WTC11 (cell line): ENCODE data around the gene ZBTB20. TPM values are rescaled to one million over a fixed set of nuclear protein-coding genes. Genes with fewer than 3 reads are reported as not detected.

Source experiments
- ATAC-seq: fragments of 200-7000 bp; cut with Tn5 transposase; 2 replicates; pipeline ENCODE4 v1.10.0; 2021; ENCODE audit warnings: mild to moderate bottlenecking, moderate library complexity
- CTCF ChIA-PET: fragments of 300-600 bp; sonication (Branson Sonifier 250); formaldehyde crosslinking; loops from one replicate; lab custom pipeline; 2021; ENCODE audit warnings: antibody characterized with exemption; lab: Charles Lee
- POLR2A ChIA-PET: fragments of 350-600 bp; sonication (Branson Sonifier 250); formaldehyde crosslinking; loops from one replicate; lab custom pipeline; 2021; ENCODE audit warnings: antibody characterized with exemption; lab: Charles Lee
- DNase-seq: peaks from one replicate; pipeline ENCODE4 v3.0.0; 2021; ENCODE audit warnings: low spot score
- H3K27ac Mint-ChIP-seq: 2 replicates; pipeline ENCODE4 v1.8.0; 2021; ENCODE audit warnings: mixed read lengths
- H3K27me3 Mint-ChIP-seq: 2 replicates; pipeline ENCODE4 v1.8.0; 2021; ENCODE audit warnings: low read depth, mild to moderate bottlenecking, moderate library complexity, mixed read lengths
- H3K36me3 Mint-ChIP-seq: 2 replicates; pipeline ENCODE4 v1.8.0; 2021; ENCODE audit warnings: mixed read lengths
- H3K4me1 Mint-ChIP-seq: 2 replicates; pipeline ENCODE4 v1.8.0; 2022; ENCODE audit warnings: mixed read lengths
- H3K4me3 Mint-ChIP-seq: 2 replicates; pipeline ENCODE4 v1.8.0; 2021; ENCODE audit warnings: mild to moderate bottlenecking, moderate library complexity, mixed read lengths
- H3K9me3 Mint-ChIP-seq: 2 replicates; pipeline ENCODE4 v1.8.0; 2021; ENCODE audit warnings: mixed read lengths
- ARID4B ChIP-seq: sonication (generic); formaldehyde crosslinking; IDR thresholded peaks from 2 replicates; pipeline ENCODE4 v1.8.0; 2023; ENCODE audit warnings: missing genetic modification reagents, mild to moderate bottlenecking, borderline replicate concordance
- CTCF ChIP-seq: fragments of 200-600 bp; IDR thresholded peaks from 2 replicates; pipeline ENCODE4 v1.8.0; 2022; ENCODE audit warnings: antibody characterized with exemption
- E2F1 ChIP-seq: sonication (generic); formaldehyde crosslinking; IDR thresholded peaks from 2 replicates; pipeline ENCODE4 v1.8.0; 2022; ENCODE audit warnings: mild to moderate bottlenecking, missing genetic modification reagents
- ERG ChIP-seq: fragments of 250-450 bp; sonication (Bioruptor Pico); IDR thresholded peaks from 2 replicates; pipeline ENCODE4 v1.8.0; 2021; ENCODE audit warnings: mild to moderate bottlenecking
- ESRRA ChIP-seq: sonication (generic); formaldehyde crosslinking; IDR thresholded peaks from 2 replicates; pipeline ENCODE4 v1.8.1; 2022; ENCODE audit warnings: mild to moderate bottlenecking, missing genetic modification reagents, borderline replicate concordance
- HMGA2 ChIP-seq: fragments of 250-450 bp; sonication (Bioruptor Pico); IDR thresholded peaks from 2 replicates; pipeline ENCODE4 v1.4.0; 2021; ENCODE audit warnings: mild to moderate bottlenecking, moderate library complexity
- KAT7 ChIP-seq: sonication (generic); formaldehyde crosslinking; IDR thresholded peaks from 2 replicates; pipeline ENCODE4 v1.8.1; 2023; ENCODE audit warnings: missing genetic modification reagents, mild to moderate bottlenecking, borderline replicate concordance
- NFYB ChIP-seq: sonication (generic); formaldehyde crosslinking; conservative IDR thresholded peaks from 2 replicates; pipeline ENCODE4 v1.8.0; 2022; ENCODE audit warnings: low read depth, missing genetic modification reagents
- NR3C1 ChIP-seq: sonication (generic); formaldehyde crosslinking; conservative IDR thresholded peaks from 2 replicates; pipeline ENCODE4 v1.8.1; 2023; ENCODE audit warnings: low read depth, mild to moderate bottlenecking, missing genetic modification reagents
- PREB ChIP-seq: sonication (generic); formaldehyde crosslinking; IDR thresholded peaks from 2 replicates; pipeline ENCODE4 v1.8.1; 2022; ENCODE audit warnings: mild to moderate bottlenecking, missing genetic modification reagents, moderate library complexity, borderline replicate concordance
- RORB ChIP-seq: fragments of 250-450 bp; sonication (Bioruptor Pico); IDR thresholded peaks from 2 replicates; pipeline ENCODE4 v1.9.0; 2021; ENCODE audit warnings: mild to moderate bottlenecking
- USF1 ChIP-seq: sonication (generic); formaldehyde crosslinking; IDR thresholded peaks from 2 replicates; pipeline ENCODE4 v1.8.0; 2022; ENCODE audit warnings: mild to moderate bottlenecking, missing genetic modification reagents
- ZNF219 ChIP-seq: sonication (generic); formaldehyde crosslinking; IDR thresholded peaks from 2 replicates; pipeline ENCODE4 v1.8.0; 2023; ENCODE audit warnings: missing genetic modification reagents, mild to moderate bottlenecking, borderline replicate concordance
- ZNF317 ChIP-seq: sonication (generic); formaldehyde crosslinking; IDR thresholded peaks from 2 replicates; pipeline ENCODE4 v1.8.1; 2023; ENCODE audit warnings: low read depth, mild to moderate bottlenecking, moderate library complexity, missing genetic modification reagents, borderline replicate concordance
- ZNF512 ChIP-seq: sonication (generic); formaldehyde crosslinking; IDR thresholded peaks from 2 replicates; pipeline ENCODE4 v1.8.1; 2022; ENCODE audit warnings: missing genetic modification reagents, borderline replicate concordance
- total RNA-seq: library from RNA; stranded (reverse); gene quantifications from 3 replicates; pipeline ENCODE4 v1.2.3, GENCODE V29; 2021

Gene ZBTB20
- total RNA-seq, 1 experiment from 2014 or later = 1.5 TPM

GRCh38 chr3:114351822-114352145 is 795.3 kb downstream of the ZBTB20 start:
- TF ChIP-seq ZNF512 (CRISPR knock-in tag) (no peak), RORB (CRISPR knock-in tag) (no peak), HMGA2 (CRISPR knock-in tag) (no peak), ERG (CRISPR knock-in tag) (no peak), CTCF (no peak), E2F1 (CRISPR knock-in tag) (no peak), PREB (CRISPR knock-in tag) (no peak), ZNF219 (CRISPR knock-in tag) (no peak), KAT7 (no peak), ZNF317 (CRISPR knock-in tag) (no peak), NFYB (CRISPR knock-in tag) (no peak), USF1 (CRISPR knock-in tag) (no peak), NR3C1 (CRISPR knock-in tag) (no peak), ESRRA (CRISPR knock-in tag) (no peak), ARID4B (CRISPR knock-in tag) (no peak)
- Mint-ChIP-seq H3K27ac (no peak overlapping the region), H3K27me3 (no peaks in the 10 kb centered on the region), H3K9me3 (no peaks in the 10 kb centered on the region), H3K4me3 (no peak overlapping the region), H3K36me3 (no peaks in the 10 kb centered on the region), H3K4me1 (no peaks in the 10 kb centered on the region)
- no peak for DNase-seq
- CTCF ChIA-PET = interaction anchor here (1.3 kb wide), 1 partner anchor 16 kb away, joined by 3 read pairs; no protein-coding TSS in a partner anchor
- POLR2A ChIA-PET = no interaction called here
- no peak for ATAC-seq
